K562 (cell line): ENCODE measurements around the gene DLST. TPM values are rescaled to one million over a fixed set of nuclear protein-coding genes. Genes with fewer than 3 reads are reported as not detected.

ENCODE experiments used
- ATAC-seq: fragments of 200-7000 bp; cut with Tn5 transposase; 3 replicates; pipeline ENCODE4 v1.9.1; 2020; ENCODE audit warnings: moderate library complexity
- BruUV-seq: library from RNA; stranded (reverse); fragments of 400-500 nt; replicated peaks from 2 replicates; lab custom pipeline; 2021; lab: Mats Ljungman, UMichigan
- CTCF ChIA-PET: fragments of 300-600 bp; formaldehyde crosslinking; extraction: SDS; loops from one replicate; lab custom pipeline; 2021; ENCODE audit warnings: low intra/inter-chr PET ratio; lab: Yijun Ruan, JAX
- POLR2A ChIA-PET: fragments of 300-600, 350-650 bp; sonication (Branson Sonifier 250); formaldehyde crosslinking; extraction: SDS; loops from one replicate; lab custom pipeline; 2021; ENCODE audit warnings: antibody characterized with exemption, inconsistent platforms; lab: Yijun Ruan, JAX
- DNase-seq, 4 experiments: peaks; one replicate each; pipeline versions ENCODE4 v3.0.0 to v3.0.0-alpha.2; 2011 to 2018; ENCODE audit warnings: low spot score in 3 of 4, mixed read lengths in 3 of 4; ENCODE audit errors: extremely low read depth in 1 of 4
- FAIRE-seq: peaks from 2 replicates; lab custom pipeline; 2011; peaks lifted over from hg19 to GRCh38; lab: Jason Lieb, UNC
- H2AFZ ChIP-seq: 2 replicates; pipeline ENCODE4 v1.6.0; 2011; ENCODE audit warnings: low read depth, low read length, control low read depth, inconsistent platforms
- H3K27ac ChIP-seq: fragments of 200-600 bp; 3 replicates; pipeline ENCODE4 v1.8.0; 2011; ENCODE audit warnings: low read depth, mild to moderate bottlenecking, control low read depth, inconsistent platforms, low read length, moderate library complexity, mixed read lengths; ENCODE audit errors: extremely low read depth
- H3K27me3 ChIP-seq, 2 experiments: fragments of 300-600 bp in 1 of 2; 2 replicates in 1 of 2; 3 replicates in 1 of 2; pipeline versions ENCODE4 v1.6.0 to v1.8.0; 2011; ENCODE audit warnings: inconsistent platforms in 2 of 2, low read length in 2 of 2, mild to moderate bottlenecking in 1 of 2, mixed read lengths in 1 of 2, moderate library complexity in 1 of 2; ENCODE audit not compliant: control insufficient read depth in 2 of 2, insufficient read depth in 2 of 2
- H3K36me3 ChIP-seq: fragments of 300-600 bp; 3 replicates; pipeline ENCODE4 v1.8.0; 2011; ENCODE audit warnings: mild to moderate bottlenecking, low read length, inconsistent platforms; ENCODE audit not compliant: control insufficient read depth, insufficient read depth
- H3K4me1 ChIP-seq, 2 experiments: fragments of 200-600 bp in 1 of 2; replicated peaks in 1 of 2; 2 replicates in 1 of 2; 3 replicates in 1 of 2; pipeline versions ENCODE4 v1.5.1 to v1.8.0; 2011; ENCODE audit warnings: inconsistent platforms in 2 of 2, low read length in 2 of 2, mild to moderate bottlenecking in 1 of 2, mixed read lengths in 1 of 2, moderate library complexity in 1 of 2; ENCODE audit not compliant: control insufficient read depth in 2 of 2, insufficient read depth in 2 of 2
- H3K4me2 ChIP-seq: 2 replicates; pipeline ENCODE4 v1.6.1; 2011; ENCODE audit warnings: low read length, control low read depth, inconsistent platforms, mixed read lengths; ENCODE audit not compliant: insufficient read depth
- H3K4me3 ChIP-seq: fragments of 200-600 bp; sonication (generic), shearing (Covaris generic); 2 replicates; pipeline ENCODE4 v1.5.1; 2016; ENCODE audit warnings: control low read depth, inconsistent platforms
- H3K79me2 ChIP-seq: fragments of 200-600 bp; 3 replicates; pipeline ENCODE4 v1.8.0; 2011; ENCODE audit warnings: low read length, inconsistent platforms; ENCODE audit not compliant: control insufficient read depth, insufficient read depth
- H3K9ac ChIP-seq, 2 experiments: 2 replicates each; pipeline versions ENCODE4 v1.6.0 to v1.6.1; 2011; ENCODE audit warnings: low read depth in 2 of 2, low read length in 2 of 2, control low read depth in 1 of 2, inconsistent platforms in 1 of 2, mild to moderate bottlenecking in 1 of 2, mixed read lengths in 1 of 2; ENCODE audit not compliant: insufficient read depth in 1 of 2
- H3K9me1 ChIP-seq: one replicate; pipeline ENCODE4 v1.6.0; 2011; ENCODE audit warnings: inconsistent platforms, mild to moderate bottlenecking, low read length, moderate library complexity; ENCODE audit not compliant: control insufficient read depth, insufficient read depth
- H3K9me3 ChIP-seq: replicated peaks from 2 replicates; pipeline ENCODE4 v1.5.1; 2011; ENCODE audit warnings: low read depth, low read length, inconsistent platforms; ENCODE audit not compliant: control insufficient read depth, insufficient read depth
- H4K20me1 ChIP-seq: replicated peaks from 2 replicates; pipeline ENCODE4 v1.6.1; 2011; ENCODE audit warnings: low read length, inconsistent platforms, mixed read lengths; ENCODE audit not compliant: control insufficient read depth, insufficient read depth
- PML ChIP-seq: IDR thresholded peaks from 2 replicates; pipeline ENCODE4 v1.6.1; 2012; ENCODE audit warnings: low read length, inconsistent platforms
- POLR2AphosphoS2 ChIP-seq: IDR thresholded peaks from 2 replicates; pipeline ENCODE4 v1.6.1; 2012; ENCODE audit warnings: low read length, improper control_type of control experiment
- TFAM ChIP-seq: fragments of 250-450 bp; sonication (Bioruptor Pico); conservative IDR thresholded peaks from 2 replicates; pipeline ENCODE4 v1.5.0; 2021; ENCODE audit warnings: mild to moderate bottlenecking, moderate library complexity
- TFE3 ChIP-seq: fragments of 450-650 bp; formaldehyde crosslinking; IDR thresholded peaks from 2 replicates; pipeline ENCODE4 v1.4.0; 2020; ENCODE audit warnings: mild to moderate bottlenecking, mixed read lengths
- USF2 ChIP-seq: sonication (generic); formaldehyde crosslinking; IDR thresholded peaks from 2 replicates; pipeline ENCODE4 v1.5.0; 2020; ENCODE audit warnings: missing genetic modification reagents
- ZNF507 ChIP-seq: conservative IDR thresholded peaks from 2 replicates; pipeline ENCODE4 v1.6.1; 2017; ENCODE audit warnings: missing genetic modification characterization, missing compliant biosample characterization
- ZNF75A ChIP-seq: fragments of 450-650 bp; formaldehyde crosslinking; IDR thresholded peaks from 2 replicates; pipeline ENCODE4 v1.4.0; 2020; ENCODE audit warnings: mild to moderate bottlenecking
- WGBS: fragments of 100-300 bp; shearing (Covaris generic); methylation state at CpG from one replicate; pipeline ENCODE4 v1.1.6; 2016; ENCODE audit warnings: low coverage, mixed read lengths; ENCODE audit not compliant: insufficient coverage; ENCODE audit errors: missing lambda C conversion rate; 5-methylcytosine and 5-hydroxymethylcytosine counted together
- in situ Hi-C: fragments of 300-500 bp; cut with MboI; formaldehyde crosslinking; loops from 4 replicates; pipeline ENCODE4 v1.15.0; 2018; ENCODE audit warnings: inconsistent platforms, mixed read lengths
- intact Hi-C: fragments of 100-400 bp; cut with micrococcal nuclease; formaldehyde crosslinking; loops from 2 replicates; pipeline ENCODE4 v1.14.2; 2022
- polyA plus RNA-seq, 8 experiments: library from polyadenylated mRNA; depleted of rRNA in 4 of 8; stranded (reverse) in 5 of 8; unstranded in 3 of 8; fragments of >200 nt; fragmentation: Nextera tagmentation in 2 of 8; fragmentation: Illumina TruSeq in 1 of 8; extraction: Ambion mirVana in 2 of 8; extraction: Trizol in 1 of 8; gene quantifications; 2 replicates each; pipeline versions ENCODE4 v1.2.1 to v1.2.3, GENCODE V29; 2011 to 2014; ENCODE audit warnings: inconsistent platforms in 1 of 8, missing spikeins in 1 of 8
- total RNA-seq, 7 experiments: library from RNA; depleted of rRNA in 6 of 7; stranded (reverse); fragments of >200 nt in 6 of 7; fragmentation: Illumina TruSeq in 2 of 7; extraction: Trizol in 2 of 7; gene quantifications; 2 replicates each; pipeline versions ENCODE4 v1.2.1 to v1.2.3, GENCODE V29; 2011 to 2021; ENCODE audit warnings: low replicate concordance in 1 of 7

DLST gene
- total and polyA plus RNA-seq, 9 of the 15 experiments (the other 6 are each of a cell fraction or from before 2014, with no cell fraction given), result 3.0 to 73.7 (median 45.4) TPM

GRCh38 chr14:74848768-74849167, 32.9 kb upstream of the DLST start:
- no peaks in the 10 kb centered on the region for H3K9me3 ChIP-seq
- FAIRE-seq (no peak), DNase-seq (no peak), ATAC-seq (no peak)
- ChIA-PET POLR2A (interaction anchor here (0.7 kb wide), 1 partner anchor 12 kb away, joined by 3 read pairs; no protein-coding TSS in a partner anchor), CTCF (no interaction called here)
- intact Hi-C loops (no loop called here), in situ Hi-C loops (no loop called here)
- no peak overlapping the region for H3K27ac ChIP-seq
- H3K9ac ChIP-seq, result no peak overlapping the region
- H4K20me1 ChIP-seq, result no peaks in the 10 kb centered on the region
- no peaks in the 10 kb centered on the region for H3K9me1 ChIP-seq
- peaks cover under 1 to 7% of the 10 kb centered on the region in 2 experiments; a peak in 2 of 5 replicates for H3K4me1 ChIP-seq
- no peak overlapping the region for H3K4me3 ChIP-seq
- no TSS peak for BruUV-seq
- WGBS, result 45% methylated on average over 1 of the region's 2 CpGs
- no peaks in the 10 kb centered on the region for H3K36me3 ChIP-seq
- TF ChIP-seq POLR2AphosphoS2 (no peak), ZNF507 (tag) (no peak), TFE3 (CRISPR knock-in tag) (no peak), PML (no peak), USF2 (CRISPR knock-in tag) (no peak), ZNF75A (CRISPR knock-in tag) (no peak), TFAM (CRISPR knock-in tag) (no peak)
- H3K4me2 ChIP-seq, result no peak overlapping the region
- H2AFZ ChIP-seq, result no peak overlapping the region
- no peaks in the 10 kb centered on the region for H3K27me3 ChIP-seq
- H3K79me2 ChIP-seq, result no peaks in the 10 kb centered on the region
